Ovary (tissue), 3 donors: ENCODE results near the gene CIDEC.

Source experiments
- EP300 ChIP-seq: sonication (generic); formaldehyde crosslinking; IDR thresholded peaks from one replicate; pipeline ENCODE4 v1.6.1; 2017; ENCODE audit warnings: antibody characterized with exemption
- POLR2A ChIP-seq: fragments of 450-650 bp; IDR thresholded peaks from one replicate; pipeline ENCODE4 v1.6.1; 2017; ENCODE audit warnings: antibody characterized with exemption, mild to moderate bottlenecking, moderate library complexity
- TF ChIP-seq, protein P1 (sequence below), 3 donors: fragments of 450-650 bp in 2 of 3; fragments of 200-600 bp in 1 of 3; IDR thresholded peaks; one replicate each; pipeline versions ENCODE4 v1.5.1 to v1.8.0; 2016 to 2022; ENCODE audit warnings: antibody characterized with exemption in 3 of 3, mild to moderate bottlenecking in 1 of 3
- donor health status: DM: no; HTN: no; CAD: no.

DNA sequence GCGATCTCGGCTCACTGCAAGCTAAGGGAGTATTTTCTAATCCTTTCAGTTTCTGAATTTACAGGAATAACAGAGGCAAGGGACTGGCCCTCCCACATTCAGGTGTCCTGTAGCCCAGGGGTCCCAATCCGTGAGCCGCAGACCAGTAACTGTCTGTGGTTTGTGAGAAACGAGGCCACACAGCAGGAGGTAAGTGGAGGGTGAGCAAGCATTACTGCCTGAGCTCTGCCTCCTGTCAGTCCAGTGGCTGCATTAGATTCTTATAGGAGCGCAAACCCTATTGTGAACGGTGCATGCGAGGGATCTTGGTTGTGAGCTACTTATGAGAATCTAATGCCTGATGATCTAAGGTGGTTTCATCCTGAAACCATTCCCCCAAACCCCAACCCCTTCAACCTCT is 31.8 kb upstream of the CIDEC start:
- no peak for TF ChIP-seq EP300
- TF ChIP-seq, protein P1, sequence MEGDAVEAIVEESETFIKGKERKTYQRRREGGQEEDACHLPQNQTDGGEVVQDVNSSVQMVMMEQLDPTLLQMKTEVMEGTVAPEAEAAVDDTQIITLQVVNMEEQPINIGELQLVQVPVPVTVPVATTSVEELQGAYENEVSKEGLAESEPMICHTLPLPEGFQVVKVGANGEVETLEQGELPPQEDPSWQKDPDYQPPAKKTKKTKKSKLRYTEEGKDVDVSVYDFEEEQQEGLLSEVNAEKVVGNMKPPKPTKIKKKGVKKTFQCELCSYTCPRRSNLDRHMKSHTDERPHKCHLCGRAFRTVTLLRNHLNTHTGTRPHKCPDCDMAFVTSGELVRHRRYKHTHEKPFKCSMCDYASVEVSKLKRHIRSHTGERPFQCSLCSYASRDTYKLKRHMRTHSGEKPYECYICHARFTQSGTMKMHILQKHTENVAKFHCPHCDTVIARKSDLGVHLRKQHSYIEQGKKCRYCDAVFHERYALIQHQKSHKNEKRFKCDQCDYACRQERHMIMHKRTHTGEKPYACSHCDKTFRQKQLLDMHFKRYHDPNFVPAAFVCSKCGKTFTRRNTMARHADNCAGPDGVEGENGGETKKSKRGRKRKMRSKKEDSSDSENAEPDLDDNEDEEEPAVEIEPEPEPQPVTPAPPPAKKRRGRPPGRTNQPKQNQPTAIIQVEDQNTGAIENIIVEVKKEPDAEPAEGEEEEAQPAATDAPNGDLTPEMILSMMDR (IDR thresholded peaks at IDR 0.05), result no peak
- TF ChIP-seq POLR2A, result no peak
